DMS 273 (cell line): ENCODE results near the gene PPM1J.
"Not testable (repeated sequence)": the region's sequence is repeated elsewhere in the genome, so short reads cannot be mapped to it uniquely, and the experiment has no call there.

ENCODE experiments used
- DNase-seq: peaks from one replicate; lab custom pipeline; 2025; ENCODE audit not compliant: unreplicated experiment; lab: John Stamatoyannopoulos, UW

The PPM1J gene

DNA sequence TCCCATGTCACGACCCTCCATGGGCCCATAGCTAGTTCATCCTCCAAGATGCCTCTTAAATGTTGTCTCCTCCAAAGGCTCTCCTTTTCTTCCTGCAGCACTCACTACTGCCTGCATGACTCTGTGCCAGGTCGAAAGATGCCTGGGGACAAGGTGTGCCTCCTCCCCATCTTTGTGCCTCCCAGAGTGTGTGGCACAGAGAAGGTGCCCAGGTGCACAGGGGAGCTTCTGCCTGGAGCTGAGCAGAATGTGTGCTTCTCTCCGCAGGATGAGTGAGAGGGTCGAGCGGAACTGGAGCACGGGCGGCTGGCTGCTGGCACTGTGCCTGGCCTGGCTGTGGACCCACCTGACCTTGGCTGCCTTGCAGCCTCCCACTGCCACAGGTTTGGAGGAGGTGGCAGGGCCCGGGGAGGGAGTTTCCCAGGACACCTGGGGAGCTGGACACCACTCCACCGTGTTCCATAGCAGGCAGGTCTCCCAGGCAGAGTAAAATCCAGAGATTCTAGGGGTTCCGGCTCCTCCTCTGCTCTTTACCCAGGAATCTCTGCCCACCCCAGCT, 6.9 kb upstream of the PPM1J start:
- DNase-seq, result peak; percentile 35

- not testable (repeated sequence) for DNase-seq
Measured at GRCh38 chr1:112721294-112721693, 6.2 kb upstream of the PPM1J start.

DNA sequence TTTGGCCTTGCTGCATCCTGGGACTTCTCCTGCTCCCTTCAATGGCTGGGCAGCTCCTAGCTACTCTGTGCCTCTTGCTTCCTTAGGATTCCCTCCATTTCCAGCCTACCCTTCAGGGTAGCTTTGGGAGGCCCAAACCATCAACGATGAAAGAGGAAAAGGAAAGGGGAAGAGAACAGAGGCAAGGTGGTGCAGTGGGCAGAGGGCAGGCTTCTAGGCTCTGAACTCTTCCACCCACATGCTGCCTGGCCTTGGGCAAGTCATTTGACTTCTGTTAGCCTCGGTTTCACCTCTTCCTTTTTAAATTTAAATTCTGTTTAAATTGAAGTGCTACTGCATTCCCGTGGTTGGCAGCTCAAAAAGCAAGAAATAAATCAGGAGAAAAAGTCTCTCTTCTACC, 5.7 kb upstream of the PPM1J start:
- DNase-seq, result no peak

DNA sequence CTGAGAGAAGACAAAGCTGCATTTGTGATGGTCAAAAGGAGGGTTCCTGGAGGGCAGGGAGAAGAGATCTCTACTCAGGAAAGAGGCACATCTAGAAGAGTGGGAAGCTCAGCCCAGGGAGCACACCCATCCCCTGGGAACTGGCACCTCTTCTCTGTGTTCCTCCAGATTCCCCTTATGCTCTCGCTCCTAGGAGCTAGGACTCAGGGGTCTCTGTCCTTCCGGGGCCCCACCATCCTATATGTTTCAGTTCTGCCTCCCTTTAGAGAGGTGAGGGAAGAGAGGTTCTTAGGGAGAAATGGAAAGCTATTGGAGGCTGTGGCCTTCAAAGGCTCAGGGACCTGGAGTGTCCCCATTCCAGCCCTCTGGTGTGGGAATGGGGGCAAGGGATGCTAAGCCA, 4.6 kb upstream of the PPM1J start:
- DNase-seq, result no peak

- peak; percentile 94 for DNase-seq
Measured at GRCh38 chr1:112718691-112719418, 3.7 kb upstream of the PPM1J start.

DNA sequence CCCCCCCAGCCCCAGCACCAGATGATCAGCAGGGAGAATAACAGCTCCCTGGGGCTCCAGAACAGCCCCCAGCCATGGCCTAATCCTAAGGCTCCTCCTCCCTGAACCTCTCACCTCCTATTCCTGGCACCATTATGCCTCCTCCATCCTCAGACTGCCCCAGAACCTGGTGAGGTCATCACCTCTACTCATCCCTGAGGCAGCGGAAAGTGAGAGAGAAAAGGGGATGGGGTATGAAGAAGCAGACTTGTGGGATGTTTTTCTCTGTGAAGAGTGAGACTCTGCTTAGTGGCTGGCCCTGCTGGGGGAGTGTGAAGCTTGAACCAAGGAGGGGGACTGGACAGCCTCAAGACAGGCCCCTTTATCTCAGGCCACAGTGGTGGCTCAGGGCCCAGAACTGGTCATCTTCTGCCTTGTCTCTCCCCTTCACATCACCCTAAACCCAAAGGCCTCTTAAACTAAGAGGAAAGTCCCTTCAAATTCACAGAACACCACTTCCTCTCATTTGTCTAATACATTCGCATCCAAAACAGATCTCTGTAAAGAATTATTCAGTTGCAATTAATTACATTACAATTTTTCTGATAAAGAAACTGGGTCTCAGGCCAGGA, 2.2 kb upstream of the PPM1J start:
- no peak for DNase-seq

- peak; percentile 95 for DNase-seq
Measured at GRCh38 chr1:112716133-112716720, 1.1 kb upstream of the PPM1J start.

GRCh38 chr1:112714313-112715263, 544 bp downstream of the PPM1J start:
- peak; percentile 65 for DNase-seq

DNA sequence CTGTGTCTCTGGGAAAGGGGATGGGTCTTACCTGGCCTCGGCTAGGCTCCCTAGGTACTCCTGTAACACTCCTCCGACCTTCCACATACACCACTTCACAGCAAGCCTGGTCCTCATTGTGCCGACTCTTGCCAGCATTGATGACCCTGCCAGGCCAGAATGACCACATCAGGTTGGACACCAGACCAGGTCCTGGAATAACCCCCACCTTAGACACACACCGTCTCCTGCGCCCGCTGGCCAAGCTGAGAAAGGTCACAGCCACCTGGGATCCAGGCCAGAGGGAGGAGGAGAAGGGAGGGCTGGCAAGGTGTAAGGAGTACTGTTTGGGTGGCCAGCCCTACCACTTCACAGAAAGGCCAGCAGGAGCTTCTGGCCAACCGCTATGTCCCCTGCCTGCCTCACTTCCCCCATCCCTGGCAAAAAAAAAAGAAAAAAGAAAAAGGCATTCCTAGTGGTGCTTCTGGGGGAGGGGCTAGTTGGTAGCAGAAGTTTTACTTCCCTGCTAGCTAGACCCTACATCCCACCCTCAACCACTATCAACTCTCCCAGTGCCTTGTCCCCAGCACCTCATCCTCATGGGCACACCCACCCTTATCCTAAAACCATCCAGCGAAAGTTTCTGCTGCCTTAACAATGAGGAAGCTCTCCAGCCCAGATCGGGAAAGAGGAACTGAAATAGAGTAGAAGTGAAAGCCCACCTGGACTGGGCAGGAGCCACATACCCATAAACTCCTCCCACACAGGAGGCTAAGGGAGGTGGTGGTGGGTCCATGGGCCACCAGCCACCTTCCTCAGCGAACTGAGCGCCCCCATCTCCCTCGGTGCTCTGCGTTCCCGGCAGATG, 1.4 kb downstream of the PPM1J start:
- peak; percentile 43 for DNase-seq

- DNase-seq, result no peak
Measured at GRCh38 chr1:112712701-112713128, 2.4 kb downstream of the PPM1J start.

DNA sequence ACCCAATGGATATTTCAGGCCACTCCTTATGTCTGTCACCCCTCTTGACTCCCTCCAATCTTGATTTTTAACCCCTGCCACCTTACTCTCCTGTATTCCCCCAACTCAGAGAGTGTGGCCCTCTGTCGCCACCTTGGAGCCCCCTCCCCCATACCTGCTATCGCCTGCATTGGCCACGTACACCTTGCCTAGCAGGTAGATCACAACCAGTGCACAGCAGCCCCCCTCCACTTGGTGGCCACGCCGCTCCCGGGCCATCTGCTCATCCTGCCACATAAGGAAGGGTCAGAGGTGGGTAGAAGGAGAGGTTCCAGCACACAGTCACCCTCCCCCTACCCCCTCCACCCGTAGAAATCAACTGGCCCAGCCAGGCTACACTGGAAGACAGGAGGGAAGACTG, 2.9 kb downstream of the PPM1J start:
- DNase-seq, result no peak

DNA sequence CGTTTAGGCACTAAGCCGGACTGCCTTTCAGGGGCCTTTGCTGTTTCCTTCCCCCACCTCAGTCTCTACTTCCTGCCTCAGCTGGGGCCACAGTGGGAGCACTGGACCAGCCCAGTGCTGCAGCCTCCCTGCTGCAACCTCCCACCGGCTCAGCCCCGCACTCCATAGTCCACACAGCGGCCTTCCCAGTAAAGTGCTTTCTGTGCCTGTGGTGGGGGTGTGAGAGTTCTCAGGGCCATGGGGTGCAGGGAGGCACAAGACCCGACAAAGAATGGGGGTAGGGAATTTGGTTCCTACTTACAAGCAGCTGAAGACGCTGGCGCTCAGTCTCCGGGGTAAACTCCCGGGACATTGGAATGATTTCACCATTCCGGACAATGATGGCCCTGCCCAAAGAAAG, 3.5 kb downstream of the PPM1J start:
- DNase-seq, result no peak

GRCh38 chr1:112711041-112711440, 4.1 kb downstream of the PPM1J start:
- DNase-seq, result peak; percentile 46

DNA sequence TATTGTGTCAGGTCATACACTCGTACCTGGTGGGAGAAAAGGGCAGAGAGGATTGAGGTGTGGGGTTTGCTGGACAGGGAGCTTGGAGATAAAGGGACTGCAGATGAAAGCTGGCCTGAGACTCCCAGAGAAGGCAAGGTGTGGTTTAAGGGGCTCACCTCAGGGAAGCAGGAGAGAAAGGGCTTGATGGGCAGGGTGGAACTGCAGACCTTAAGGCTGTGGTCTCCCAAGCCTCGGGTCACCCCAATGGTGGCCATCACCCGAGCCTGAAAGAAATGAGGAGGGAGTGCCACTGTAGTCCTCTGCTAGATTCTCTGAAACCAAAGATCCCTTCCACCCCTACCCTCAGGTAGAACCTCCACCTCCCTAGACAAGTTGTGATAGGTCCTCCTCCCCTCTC, 4.5 kb downstream of the PPM1J start:
- DNase-seq, result no peak

GRCh38 chr1:112710159-112710558, 5.0 kb downstream of the PPM1J start:
- no peak for DNase-seq

DNA sequence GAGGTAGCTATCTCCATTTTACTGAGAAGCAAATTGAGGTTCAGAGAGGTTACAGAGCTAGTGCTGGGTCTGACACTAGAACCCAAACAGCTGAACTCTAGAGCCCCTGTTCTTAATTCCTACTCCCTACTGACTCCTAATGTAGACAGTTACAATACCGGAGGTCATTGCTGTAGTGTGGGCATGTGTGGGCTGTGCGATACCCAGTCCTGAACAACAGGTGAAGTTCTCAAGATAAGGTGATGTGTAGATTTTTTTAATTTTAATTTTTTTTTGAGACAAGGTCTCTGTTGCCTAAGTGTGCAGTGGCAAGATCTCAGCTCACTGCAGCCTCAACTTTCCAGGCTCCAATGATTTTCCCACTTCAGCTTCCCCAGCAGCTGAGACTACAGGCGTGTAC, 6.6 kb downstream of the PPM1J start:
- DNase-seq, result no peak

GRCh38 chr1:112708002-112708448, 7.1 kb downstream of the PPM1J start:
- DNase-seq, result no peak

DNA sequence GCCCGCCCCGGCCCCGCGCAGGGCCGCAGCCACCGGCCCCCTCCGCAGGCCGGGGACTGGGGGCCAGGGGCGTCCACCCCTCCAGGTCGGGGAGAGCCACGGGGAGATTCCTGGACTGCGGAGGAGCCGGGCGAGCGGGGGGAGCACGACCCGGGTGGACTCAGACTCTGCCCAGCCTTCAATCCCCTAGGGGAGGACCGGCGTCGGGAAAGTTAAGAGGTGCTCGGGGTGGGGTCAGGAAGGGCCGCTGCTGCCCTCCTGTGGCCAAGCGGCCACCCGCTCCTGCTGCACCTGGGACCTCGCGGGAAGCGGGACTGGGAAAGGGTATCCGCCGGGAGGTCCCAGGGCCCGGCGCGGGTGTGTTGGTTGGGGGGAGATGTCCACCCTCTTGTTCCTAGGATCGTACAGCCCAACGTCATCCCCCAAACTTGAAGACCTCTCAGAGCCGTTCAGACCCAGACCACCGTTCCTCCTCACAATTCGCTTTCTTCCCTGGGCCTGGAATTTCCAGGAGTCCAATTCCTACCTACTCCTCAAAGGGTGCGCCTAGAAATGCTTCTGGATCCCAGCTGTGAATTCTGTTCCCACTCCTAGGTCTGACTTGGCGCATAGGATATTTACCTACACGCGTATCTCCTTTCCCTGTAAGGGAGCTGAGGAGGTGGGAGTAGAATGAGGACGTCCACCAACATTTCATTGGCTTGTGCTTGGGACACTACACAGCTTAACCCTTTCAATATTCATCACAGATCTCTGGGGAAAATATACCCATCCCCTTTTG, 7.7 kb downstream of the PPM1J start:
- DNase-seq, result peak; percentile 93

DNA sequence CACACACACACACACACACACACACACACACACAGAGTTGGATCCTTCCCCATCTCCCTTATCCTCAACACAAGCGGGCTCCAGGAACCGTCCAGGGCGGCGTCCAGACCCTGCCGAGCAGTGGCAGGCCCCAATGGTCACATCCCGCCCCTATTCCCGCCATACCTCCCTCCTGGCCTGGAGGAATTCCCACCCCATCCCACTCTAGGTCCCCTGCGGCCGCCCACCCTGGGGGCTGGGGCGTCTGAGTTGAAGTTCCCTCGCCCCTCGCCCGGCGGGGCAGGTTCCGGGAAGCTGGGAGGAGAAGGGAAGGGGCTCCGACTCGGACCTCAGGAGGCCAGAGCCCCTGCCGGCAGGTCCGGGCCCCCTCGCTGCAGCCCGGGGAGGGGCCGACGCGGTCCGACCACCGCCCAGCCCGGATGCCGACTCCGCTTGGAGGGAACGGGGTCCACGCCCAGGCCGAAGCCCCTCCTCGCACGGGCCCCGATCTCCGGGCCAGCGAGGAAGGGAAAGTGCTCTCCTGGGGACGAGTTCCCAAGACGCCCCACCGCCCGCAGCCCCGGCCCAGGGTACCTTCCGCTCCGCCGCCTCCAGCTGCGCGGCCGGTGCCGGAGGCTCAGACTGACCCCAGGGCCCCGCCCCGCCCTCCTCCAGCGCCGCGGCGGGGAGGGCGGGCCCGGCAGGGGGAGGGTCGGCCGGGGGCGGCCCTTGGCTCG, 8.5 kb downstream of the PPM1J start, which contains the start of gene RHOC:
RHOC (minus strand) TSS at position 623 of the 716 bp plus-strand sequence. CDS start 3,328 bp downstream, outside the sequence.
- peak; percentile 86 for DNase-seq
